DMS53 (cell line): ENCODE measurements around the gene BST1.

Source experiments
- DNase-seq: peaks from one replicate; lab custom pipeline; 2025; lab: John Stamatoyannopoulos, UW

The BST1 gene, protein sequence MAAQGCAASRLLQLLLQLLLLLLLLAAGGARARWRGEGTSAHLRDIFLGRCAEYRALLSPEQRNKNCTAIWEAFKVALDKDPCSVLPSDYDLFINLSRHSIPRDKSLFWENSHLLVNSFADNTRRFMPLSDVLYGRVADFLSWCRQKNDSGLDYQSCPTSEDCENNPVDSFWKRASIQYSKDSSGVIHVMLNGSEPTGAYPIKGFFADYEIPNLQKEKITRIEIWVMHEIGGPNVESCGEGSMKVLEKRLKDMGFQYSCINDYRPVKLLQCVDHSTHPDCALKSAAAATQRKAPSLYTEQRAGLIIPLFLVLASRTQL

DNA sequence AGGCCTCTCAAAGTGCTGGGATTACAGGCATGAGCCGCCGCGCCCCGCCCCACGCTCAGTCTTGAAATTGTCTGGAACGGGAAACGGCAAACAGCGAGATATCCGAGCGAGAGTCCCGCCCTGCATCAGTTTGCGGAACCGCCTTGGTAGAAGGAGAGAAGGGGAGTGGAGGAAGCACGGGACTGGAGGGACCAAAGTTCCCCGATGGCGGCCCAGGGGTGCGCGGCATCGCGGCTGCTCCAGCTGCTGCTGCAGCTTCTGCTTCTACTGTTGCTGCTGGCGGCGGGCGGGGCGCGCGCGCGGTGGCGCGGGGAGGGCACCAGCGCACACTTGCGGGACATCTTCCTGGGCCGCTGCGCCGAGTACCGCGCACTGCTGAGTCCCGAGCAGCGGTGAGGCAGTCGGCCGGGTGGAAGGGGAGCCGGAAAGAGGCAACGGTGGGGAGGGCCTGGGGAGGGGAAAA lies at the start of gene BST1:
BST1 (plus strand) TSS at position 125 of the 463 bp plus-strand sequence; CDS start at position 205, 80 bp downstream.
- no peak for DNase-seq

DNA sequence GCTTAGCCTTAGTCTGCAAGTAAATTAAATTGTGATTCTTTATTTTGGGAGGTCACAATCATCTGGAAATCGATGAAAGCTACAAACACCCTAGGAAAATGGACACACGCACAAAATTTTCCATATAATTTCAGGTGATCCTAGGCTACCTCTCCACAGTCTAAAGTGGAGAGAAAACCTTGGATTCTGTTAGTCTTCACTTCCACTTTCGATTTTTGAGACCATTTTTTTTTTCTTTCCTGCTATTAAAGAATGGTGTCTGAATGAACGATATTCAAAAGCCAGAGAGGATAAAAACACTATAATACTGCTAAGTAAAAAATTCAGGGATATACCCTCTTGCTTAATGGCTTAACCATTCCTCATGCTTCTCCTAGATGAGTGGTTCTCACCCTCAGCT lies 49.4 kb upstream of the BST1 start:
- no peak for DNase-seq

DNA sequence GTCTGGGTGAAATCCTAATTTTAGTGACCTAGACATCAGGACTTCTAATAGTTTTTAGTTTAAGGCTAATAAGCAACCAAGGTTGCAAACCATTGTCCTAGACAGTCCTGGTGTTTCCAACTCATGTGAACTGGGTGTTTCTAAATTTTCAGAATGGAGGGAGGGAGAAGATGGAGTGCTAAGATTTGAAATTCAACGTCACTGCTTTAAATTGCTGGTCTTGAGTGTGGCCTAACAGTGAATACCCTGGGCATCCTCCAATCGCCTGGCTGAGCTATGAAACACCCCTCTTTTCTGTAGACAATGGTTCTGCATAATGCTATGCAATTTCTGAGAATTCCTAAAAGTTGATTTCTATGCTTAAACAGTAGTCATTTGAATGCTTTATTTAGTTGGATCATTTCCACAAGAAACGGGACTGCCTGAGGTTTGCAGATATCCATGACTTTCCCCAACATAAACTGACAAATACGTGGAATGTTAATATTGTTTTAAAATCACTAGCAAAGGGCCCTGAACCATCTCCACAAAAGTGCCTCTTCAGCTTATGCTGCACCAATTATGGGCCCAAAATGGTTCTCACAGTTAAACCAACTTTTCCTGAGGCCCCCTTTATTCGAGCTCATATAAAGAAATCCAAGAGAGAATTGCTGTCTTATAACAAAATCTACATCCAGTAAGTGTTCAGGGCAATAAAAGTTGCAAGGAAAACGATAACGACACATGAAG lies 48.8 kb upstream of the BST1 start:
- DNase-seq = peak; percentile 29

GRCh38 chr4:15654593-15655222 lies 48.2 kb upstream of the BST1 start:
- DNase-seq = no peak

DNA sequence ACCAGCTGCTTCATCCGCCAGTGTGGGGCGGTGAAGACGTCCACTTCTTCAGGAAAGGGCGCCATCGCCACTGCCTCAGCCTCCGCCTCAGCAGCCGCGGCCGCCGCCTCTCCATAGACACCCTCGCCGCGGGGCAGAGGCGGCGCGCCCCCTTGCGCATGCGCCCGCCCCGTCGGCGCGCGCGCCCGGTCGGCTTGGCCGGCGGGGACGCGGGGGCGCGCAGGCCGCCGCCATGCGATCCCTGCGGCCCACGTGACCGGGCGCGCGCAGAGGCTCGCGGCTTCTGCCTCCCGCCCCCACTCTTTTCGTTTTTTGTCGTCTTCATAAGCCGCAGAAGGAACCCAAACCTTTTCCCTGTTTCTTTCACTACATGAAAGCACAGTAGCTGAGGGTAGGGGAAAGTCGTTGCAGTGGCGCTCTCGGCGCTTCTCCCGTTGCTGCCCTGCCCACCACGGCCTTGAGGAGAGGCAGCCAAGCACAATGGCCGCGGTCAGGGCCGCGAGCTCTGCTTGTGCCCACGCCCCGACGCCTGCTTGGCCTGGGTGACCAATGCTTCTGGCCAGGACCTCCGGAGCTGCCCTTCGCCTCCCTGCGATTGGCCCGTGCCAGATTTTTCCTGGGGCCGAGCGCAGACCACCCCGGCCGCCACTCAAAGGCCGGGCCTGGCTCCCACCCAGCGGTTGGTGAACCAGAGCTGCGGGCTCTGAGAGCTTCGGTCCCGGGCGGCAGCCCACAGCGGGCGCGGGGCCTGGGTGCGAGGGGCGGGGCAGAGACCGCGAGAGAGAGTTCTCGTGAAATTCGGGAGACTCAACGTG lies 47.4 kb upstream of the BST1 start, which contains the start of gene FBXL5:
FBXL5 (minus strand) TSS at position 135 of the 815 bp plus-strand sequence; CDS start at position 65, 70 bp downstream.
- DNase-seq = peak; percentile 97

GRCh38 chr4:15656038-15656470 lies 46.8 kb upstream of the BST1 start:
- DNase-seq = peak; percentile 93

GRCh38 chr4:15657366-15657765 lies 45.5 kb upstream of the BST1 start:
- no peak for DNase-seq

DNA sequence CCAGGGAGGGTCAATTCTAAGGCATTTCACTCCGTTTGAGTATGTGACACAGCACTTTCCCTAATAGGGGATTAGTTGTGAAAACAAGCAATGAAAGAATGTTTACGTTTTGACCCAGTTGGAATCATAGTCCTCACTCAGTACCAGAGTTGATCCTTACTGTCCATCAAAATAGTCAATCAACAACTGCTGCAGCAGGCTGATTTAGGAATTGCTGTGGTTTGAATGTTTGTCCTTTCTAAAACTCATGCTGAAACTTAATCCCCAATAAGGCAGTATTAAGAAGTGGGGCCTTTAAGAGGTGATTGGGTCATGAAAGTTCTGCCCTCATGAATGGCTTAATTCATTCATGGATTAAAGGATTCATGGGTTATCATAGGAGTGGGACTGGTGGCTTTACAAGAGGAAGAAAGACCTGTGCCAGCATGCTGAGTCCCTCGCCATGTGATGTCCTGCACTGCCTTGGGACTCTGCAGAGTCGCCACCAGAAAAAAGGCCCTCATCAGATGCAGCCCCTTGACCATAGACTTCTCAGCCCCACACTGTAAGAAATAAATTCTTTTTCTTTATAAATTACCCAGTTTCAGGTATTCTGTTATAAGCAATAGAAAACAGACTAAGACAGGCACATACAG lies 44.6 kb upstream of the BST1 start:
- no peak for DNase-seq

GRCh38 chr4:15658781-15659180 lies 44.1 kb upstream of the BST1 start:
- DNase-seq = no peak

DNA sequence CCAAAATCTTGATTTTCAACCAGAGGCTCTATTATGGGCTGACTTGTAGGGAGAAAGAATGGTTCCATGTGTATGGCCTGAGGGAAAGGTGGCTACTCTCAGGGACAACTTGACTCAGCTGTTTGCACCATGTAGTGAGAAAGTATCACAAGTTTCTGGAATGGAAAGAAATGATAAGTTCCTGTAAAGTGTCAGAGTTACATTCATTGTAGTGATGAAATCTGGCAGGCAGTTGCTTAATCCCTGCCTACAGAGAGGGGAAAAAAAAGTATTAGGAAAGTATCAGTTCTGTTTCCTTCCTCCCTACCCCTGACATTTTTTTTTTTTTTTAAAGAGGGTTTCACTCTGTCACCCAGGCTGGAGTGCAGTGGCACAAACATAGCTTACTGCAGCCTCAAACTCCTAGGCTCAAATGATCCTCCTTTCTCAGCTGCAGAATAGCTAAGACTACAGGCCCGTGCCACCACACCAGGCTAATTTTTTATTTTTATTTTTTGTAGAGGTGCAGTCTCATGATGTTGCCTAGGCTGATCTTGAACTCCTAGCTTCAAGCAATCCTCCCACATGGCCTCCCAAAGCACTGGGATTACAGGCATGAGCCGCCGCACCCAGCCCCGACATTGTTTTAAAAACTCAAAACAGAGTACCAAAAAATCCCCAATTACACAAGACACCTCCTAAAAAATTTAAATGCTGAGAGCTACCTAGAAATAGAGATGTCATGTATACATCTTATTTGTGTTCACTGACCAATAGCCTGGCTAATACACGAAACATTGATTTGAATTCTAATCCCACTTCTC lies 42.9 kb upstream of the BST1 start:
- no peak for DNase-seq

GRCh38 chr4:15665753-15666365 lies 37.0 kb upstream of the BST1 start:
- DNase-seq = peak; percentile 25

GRCh38 chr4:15667006-15667405 lies 35.9 kb upstream of the BST1 start:
- DNase-seq = no peak

DNA sequence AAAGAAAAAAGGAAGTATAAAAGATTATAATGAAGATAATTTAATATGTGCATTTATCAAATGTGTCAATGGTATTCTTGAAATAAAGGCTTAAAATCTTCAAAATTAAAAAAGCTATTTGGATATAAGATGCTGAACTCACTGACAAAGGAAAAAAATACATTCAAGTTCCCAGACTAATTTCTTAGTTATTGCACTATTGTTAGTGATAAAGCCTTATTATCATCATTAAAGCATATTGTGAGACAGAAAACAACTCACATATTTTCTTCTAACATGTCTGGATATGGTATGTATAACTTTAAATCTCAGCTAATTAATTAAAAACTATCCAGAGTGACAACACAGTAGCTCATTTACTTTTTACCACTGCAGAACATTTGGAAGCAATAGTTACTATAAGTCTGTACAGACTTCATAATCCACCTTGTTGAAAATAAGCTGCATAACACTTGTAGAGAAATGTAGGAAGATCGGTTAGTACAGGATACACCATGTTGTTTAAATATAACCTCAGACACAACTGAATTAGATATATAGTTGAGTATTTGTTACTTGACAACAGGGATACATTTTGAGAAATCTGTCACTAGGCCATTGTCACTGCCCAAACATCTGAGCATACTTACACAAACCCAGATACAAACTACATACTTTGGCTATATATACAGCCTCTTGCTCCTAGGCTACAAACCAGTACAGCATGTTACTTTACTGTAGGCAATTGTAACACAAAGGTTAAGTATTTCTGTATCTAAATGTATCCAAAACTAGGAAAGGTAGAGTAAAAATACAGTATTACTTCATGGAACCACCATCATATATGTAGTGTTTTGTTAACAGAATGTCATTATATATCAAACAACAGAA lies 34.1 kb upstream of the BST1 start:
- no peak for DNase-seq

- DNase-seq = no peak
Measured at GRCh38 chr4:15670576-15670975, 32.3 kb upstream of the BST1 start.

DNA sequence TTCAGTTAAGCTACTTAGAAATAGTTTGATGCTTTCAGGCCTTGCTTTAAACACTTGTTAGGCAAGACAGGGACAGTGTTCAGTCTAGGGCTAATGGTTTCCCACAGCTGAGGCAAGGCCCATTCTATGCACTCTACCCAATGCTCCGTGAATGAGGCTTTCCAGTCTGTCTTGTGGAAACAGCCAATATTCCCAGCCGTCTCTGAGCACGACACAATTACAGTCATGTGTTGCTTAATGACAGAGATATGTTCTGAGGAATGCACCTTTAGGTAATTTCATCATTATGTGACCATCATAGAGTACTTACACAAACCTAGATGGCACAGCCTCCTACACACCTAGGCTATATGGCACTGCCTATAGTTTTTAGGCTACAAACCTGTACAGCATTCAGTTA lies 30.8 kb upstream of the BST1 start:
- no peak for DNase-seq

- DNase-seq = no peak
Measured at GRCh38 chr4:15673337-15673736, 29.5 kb upstream of the BST1 start.

DNA sequence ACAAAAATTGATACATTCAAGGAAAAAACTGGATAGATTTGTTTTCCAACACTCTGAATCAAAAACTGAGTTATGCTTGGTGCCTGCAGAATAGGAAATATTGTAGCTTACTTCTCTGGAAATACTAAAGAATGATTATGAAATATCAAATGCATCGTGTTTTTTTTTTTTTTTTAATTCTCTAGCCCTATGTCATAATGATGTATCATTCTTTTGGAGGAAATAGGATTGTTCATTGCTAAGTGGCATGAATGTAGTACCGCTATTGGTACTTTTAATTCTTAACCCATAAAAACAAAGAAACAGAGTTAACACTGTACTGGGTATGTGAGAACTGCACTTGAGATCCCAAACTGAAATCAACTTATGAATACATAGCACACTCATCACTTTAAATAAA lies 28.8 kb upstream of the BST1 start:
- DNase-seq = no peak

GRCh38 chr4:15674926-15675325 lies 27.9 kb upstream of the BST1 start:
- no peak for DNase-seq

DNA sequence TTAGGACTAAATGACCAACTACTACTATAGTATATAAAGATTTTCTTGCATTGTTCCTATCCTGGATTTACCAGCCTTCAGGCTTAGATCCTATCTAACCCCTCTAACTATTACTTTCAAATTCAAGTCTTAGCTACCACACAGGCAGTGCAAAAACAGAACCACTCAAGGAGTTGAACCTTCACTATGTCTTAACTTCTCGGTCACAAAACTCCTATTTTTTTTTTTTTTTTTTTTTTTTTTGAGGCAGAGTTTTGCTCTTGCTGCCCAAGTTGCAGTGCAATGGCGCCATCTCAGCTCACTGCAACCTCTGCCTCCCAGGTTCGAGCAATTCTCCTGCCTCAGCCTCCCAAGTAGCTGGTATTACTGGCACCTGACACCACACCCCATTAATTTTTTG lies 27.5 kb upstream of the BST1 start:
- no peak for DNase-seq
